DOHH2 (cell line): ENCODE results near the gene TTC22.

Experiments used
- CTCF ChIP-seq: fragments of 200-600 bp; sonication (generic); IDR thresholded peaks from one replicate; pipeline ENCODE4 v1.5.1; 2014; ENCODE audit warnings: antibody characterized with exemption, mild to moderate bottlenecking, low read depth, low read length; ENCODE audit not compliant: poor library complexity, severe bottlenecking
- EZH2phosphoT487 ChIP-seq: fragments of 200-600 bp; sonication (generic); IDR thresholded peaks from 2 replicates; pipeline ENCODE4 v1.6.1; 2017; ENCODE audit warnings: borderline replicate concordance, mild to moderate bottlenecking, antibody characterized with exemption, low read length, moderate library complexity, mixed read lengths

- TF ChIP-seq CTCF (no peak), EZH2phosphoT487 (no peak)
Observed at GRCh38 chr1:54819195-54819536, 18.0 kb upstream of the TTC22 start.
